Muscle of leg (tissue), 11 donors: Measurements from ENCODE around the gene HYKK. TPM values are rescaled to one million over a fixed set of nuclear protein-coding genes. Genes with fewer than 3 reads are reported as not detected.

ENCODE experiments used
- DNase-seq: peaks from one replicate; pipeline ENCODE4 v3.0.0; 2013
- H3K27ac ChIP-seq: one replicate; pipeline ENCODE4 v1.5.1; 2013; ENCODE audit warnings: mild to moderate bottlenecking, low read length, control low read depth
- H3K27me3 ChIP-seq: one replicate; pipeline ENCODE4 v1.6.1; 2013; ENCODE audit warnings: low read length; ENCODE audit not compliant: control insufficient read depth, insufficient read depth
- H3K36me3 ChIP-seq: one replicate; pipeline ENCODE4 v1.6.1; 2013; ENCODE audit warnings: low read length; ENCODE audit not compliant: control insufficient read depth, insufficient read depth
- H3K4me1 ChIP-seq: one replicate; pipeline ENCODE4 v1.6.1; 2013; ENCODE audit warnings: low read length; ENCODE audit not compliant: control insufficient read depth, insufficient read depth
- H3K4me3 ChIP-seq: one replicate; pipeline ENCODE4 v1.5.1; 2013; ENCODE audit warnings: low read length, control low read depth
- H3K9me3 ChIP-seq: replicated peaks from 2 replicates; pipeline ENCODE4 v1.6.1; 2013; ENCODE audit warnings: low read depth, low read length; ENCODE audit not compliant: control insufficient read depth
- WGBS: methylation state at CpG from one replicate; pipeline ENCODE4 v1.1.5; 2013; ENCODE audit warnings: missing lambda C conversion rate; ENCODE audit not compliant: insufficient coverage; 5-methylcytosine and 5-hydroxymethylcytosine counted together
- polyA plus RNA-seq, 8 donors: library from polyadenylated mRNA; unstranded; fragments of 120-200 nt; gene quantifications; one replicate each; pipeline versions ENCODE4 v1.2.1 to v1.2.3, GENCODE V29; 2013; ENCODE audit warnings: inconsistent platforms in 1 of 8, low replicate concordance in 1 of 8; ENCODE audit not compliant: insufficient read length in 8 of 8, insufficient read depth in 1 of 8
- total RNA-seq: library from RNA; stranded (reverse); fragments of 120-200 nt; gene quantifications from one replicate; pipeline ENCODE4 v1.2.4, GENCODE V29; 2013

The HYKK gene
- total and polyA plus RNA-seq, 9 donors = 1.2 to 4.0 (median 2.1) TPM

DNA sequence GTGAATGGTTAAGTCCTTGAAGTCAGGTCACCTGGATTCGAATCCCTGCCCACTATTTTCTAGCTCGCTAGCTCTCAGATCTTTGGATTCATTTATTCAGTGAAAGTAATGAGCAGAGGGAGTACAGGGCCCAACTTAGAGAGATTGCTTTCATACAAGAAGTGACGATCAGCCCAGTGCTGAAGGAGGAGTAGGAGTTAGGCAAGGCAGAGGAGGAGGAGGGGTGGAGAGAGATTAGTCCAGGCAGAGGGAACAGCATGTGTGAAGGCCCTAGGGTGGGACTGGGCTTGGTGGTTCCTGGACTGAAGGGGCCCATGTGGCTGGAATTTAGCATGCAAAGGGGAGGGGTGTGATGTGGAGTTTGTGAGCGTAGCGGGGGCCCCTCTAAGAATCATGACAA is 54.1 kb downstream of the HYKK start:
- Histone ChIP-seq H3K36me3 (no peaks in the 10 kb centered on the region), H3K4me3 (no peak overlapping the region), H3K27me3 (peaks cover 14% of the 10 kb centered on the region), H3K27ac (no peak overlapping the region), H3K4me1 (peaks cover 5% of the 10 kb centered on the region), H3K9me3 (no peaks in the 10 kb centered on the region)
- no peak for DNase-seq
- WGBS = 75% methylated on average over 4 of the region's 5 CpGs

- Histone ChIP-seq H3K4me3 (no peak overlapping the region), H3K4me1 (peaks cover 5% of the 10 kb centered on the region), H3K36me3 (no peaks in the 10 kb centered on the region), H3K27me3 (peaks cover 16% of the 10 kb centered on the region), H3K9me3 (no peaks in the 10 kb centered on the region), H3K27ac (no peak overlapping the region)
- 100% methylated on average over 1 of the region's 2 CpGs for WGBS
- no peak for DNase-seq
These were observed 55.7 kb downstream of the HYKK start for GRCh38 chr15:78563092-78563491.

GRCh38 chr15:78564743-78565096 is 57.3 kb downstream of the HYKK start:
- H3K27me3 ChIP-seq = peaks cover 16% of the 10 kb centered on the region
- H3K27ac ChIP-seq = no peak overlapping the region
- H3K4me3 ChIP-seq = no peak overlapping the region
- WGBS = 66% methylated on average over 8 of the region's 11 CpGs
- H3K4me1 ChIP-seq = peaks cover 5% of the 10 kb centered on the region
- DNase-seq = no peak
- no peaks in the 10 kb centered on the region for H3K36me3 ChIP-seq
- no peaks in the 10 kb centered on the region for H3K9me3 ChIP-seq

- Histone ChIP-seq H3K9me3 (no peaks in the 10 kb centered on the region), H3K27me3 (peaks cover 16% of the 10 kb centered on the region), H3K36me3 (no peaks in the 10 kb centered on the region), H3K27ac (no peak within 1 kb of the TSS), H3K4me1 (peaks cover 5% of the 10 kb centered on the region), H3K4me3 (peak within 1 kb of the TSS; percentile 45)
- DNase-seq = peak; percentile 89
- WGBS = under 1% methylated on average over 68 of the region's 75 CpGs
These were observed 57.9 kb downstream of the HYKK start, which contains the start of gene CHRNA5 for GRCh38 chr15:78565097-78565950. TSS of gene CHRNA5 (plus strand) at chr15:78565520. CDS start at chr15:78565720, 200 bp downstream.

DNA sequence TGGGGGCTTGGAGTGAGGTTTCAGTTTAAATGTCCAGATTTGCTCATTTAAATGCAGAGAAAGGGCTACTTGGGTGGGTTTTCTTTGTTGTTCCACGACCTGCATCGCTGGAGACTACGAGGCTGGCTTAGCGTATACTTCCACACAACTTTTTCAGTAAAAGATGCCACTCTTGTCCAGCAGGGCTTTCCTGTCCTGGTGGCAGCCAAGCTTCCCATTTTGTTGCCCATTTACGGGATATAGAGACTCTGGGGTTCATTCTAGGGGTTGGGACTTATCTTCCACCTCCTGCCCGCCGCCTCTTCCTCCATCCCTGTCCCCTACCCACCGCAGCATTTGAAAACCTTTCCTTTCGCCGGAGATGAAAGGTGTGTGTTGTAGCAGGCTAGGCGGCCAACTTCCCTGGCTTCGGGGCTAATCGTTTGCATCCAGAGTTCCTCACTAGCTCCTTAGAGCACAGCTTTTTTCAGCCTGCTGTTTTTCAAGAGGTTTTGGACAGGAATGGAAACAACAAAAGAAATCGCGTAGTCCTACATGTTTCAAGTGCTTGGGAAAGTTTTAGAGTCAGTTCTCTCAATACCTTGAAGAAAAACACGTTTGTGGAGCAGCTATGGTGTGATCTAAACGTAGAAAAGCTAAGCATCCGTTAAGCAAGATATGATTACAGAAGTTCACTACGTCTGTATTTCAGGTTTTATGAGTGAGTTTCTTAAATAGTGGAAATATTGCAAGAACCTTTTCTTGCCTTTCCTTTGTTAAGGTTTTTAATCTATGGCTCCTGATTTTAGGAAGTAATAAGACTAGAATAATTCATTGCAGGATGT is 58.8 kb downstream of the HYKK start:
- Histone ChIP-seq H3K27ac (no peak overlapping the region), H3K9me3 (no peaks in the 10 kb centered on the region), H3K36me3 (no peaks in the 10 kb centered on the region), H3K4me3 (peak overlapping the region; percentile 45), H3K4me1 (peaks cover 5% of the 10 kb centered on the region), H3K27me3 (peaks cover 16% of the 10 kb centered on the region)
- peak; percentile 16 for DNase-seq
- WGBS = 3% methylated on average over 10 of the region's 19 CpGs

DNA sequence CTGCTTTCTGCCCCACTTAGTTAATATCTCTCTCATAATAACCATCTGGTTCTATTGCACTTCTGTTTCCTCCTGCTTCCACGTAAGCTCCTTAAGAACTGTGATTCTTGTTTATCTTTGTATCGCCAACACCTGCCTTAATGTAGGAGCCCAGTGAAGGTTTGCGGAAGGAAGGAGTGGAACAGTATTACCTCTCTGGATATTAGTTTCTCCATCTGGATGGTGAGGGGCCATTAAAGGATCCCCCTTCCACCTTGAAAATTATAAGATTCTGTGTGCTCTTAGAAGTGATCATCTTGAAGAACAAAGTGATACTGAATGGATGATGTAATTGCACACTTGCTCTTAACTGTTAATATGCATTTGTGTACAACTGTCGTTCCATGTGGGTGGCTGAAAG is 60.2 kb downstream of the HYKK start:
- H3K4me3 ChIP-seq = no peak overlapping the region
- H3K27ac ChIP-seq = no peak overlapping the region
- H3K4me1 ChIP-seq = peaks cover 5% of the 10 kb centered on the region
- no peaks in the 10 kb centered on the region for H3K36me3 ChIP-seq
- peaks cover 14% of the 10 kb centered on the region for H3K27me3 ChIP-seq
- no peak for DNase-seq
- 86% methylated on average over 1 of the region's 4 CpGs for WGBS
- no peaks in the 10 kb centered on the region for H3K9me3 ChIP-seq

DNA sequence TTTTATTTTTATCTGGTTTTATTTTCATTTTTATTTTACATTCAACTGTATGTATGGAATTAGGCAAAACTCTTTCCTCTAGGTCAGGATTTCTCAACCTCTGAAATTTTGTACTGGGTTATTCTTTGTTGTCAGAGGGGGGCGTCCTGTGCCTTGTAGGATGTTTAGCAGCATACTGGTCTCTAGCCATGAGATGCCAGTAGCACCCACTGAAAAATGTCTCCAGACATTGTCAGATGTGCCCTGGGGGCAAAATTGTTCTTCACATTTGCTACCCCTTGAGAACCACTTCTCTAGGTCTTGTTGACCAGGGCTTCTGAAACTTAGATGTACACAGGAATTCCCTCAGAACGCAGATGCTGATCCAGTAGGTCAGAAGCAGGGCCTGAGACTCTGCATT is 63.3 kb downstream of the HYKK start:
- H3K9me3 ChIP-seq = no peaks in the 10 kb centered on the region
- H3K36me3 ChIP-seq = no peaks in the 10 kb centered on the region
- H3K27ac ChIP-seq = no peak overlapping the region
- H3K4me3 ChIP-seq = no peak overlapping the region
- WGBS = 92% methylated on average over 2 of the region's 2 CpGs
- H3K4me1 ChIP-seq = peaks cover 5% of the 10 kb centered on the region
- H3K27me3 ChIP-seq = peaks cover 8% of the 10 kb centered on the region
- no peak for DNase-seq

- peaks cover 2% of the 10 kb centered on the region for H3K27me3 ChIP-seq
- no peaks in the 10 kb centered on the region for H3K9me3 ChIP-seq
- DNase-seq = no peak
- no peaks in the 10 kb centered on the region for H3K36me3 ChIP-seq
- no peaks in the 10 kb centered on the region for H3K4me1 ChIP-seq
- no peak overlapping the region for H3K4me3 ChIP-seq
- no CpG with 5 or more reads among the region's 4 CpGs for WGBS
- H3K27ac ChIP-seq = no peak overlapping the region
These were observed 64.0 kb downstream of the HYKK start for GRCh38 chr15:78571382-78571781.

GRCh38 chr15:78573416-78573815 is 66.0 kb downstream of the HYKK start:
- DNase-seq = no peak
- Histone ChIP-seq H3K4me1 (no peaks in the 10 kb centered on the region), H3K27me3 (no peaks in the 10 kb centered on the region), H3K9me3 (no peaks in the 10 kb centered on the region), H3K27ac (no peak overlapping the region), H3K36me3 (no peaks in the 10 kb centered on the region), H3K4me3 (no peak overlapping the region)
- 71% methylated on average over 2 of the region's 4 CpGs for WGBS

DNA sequence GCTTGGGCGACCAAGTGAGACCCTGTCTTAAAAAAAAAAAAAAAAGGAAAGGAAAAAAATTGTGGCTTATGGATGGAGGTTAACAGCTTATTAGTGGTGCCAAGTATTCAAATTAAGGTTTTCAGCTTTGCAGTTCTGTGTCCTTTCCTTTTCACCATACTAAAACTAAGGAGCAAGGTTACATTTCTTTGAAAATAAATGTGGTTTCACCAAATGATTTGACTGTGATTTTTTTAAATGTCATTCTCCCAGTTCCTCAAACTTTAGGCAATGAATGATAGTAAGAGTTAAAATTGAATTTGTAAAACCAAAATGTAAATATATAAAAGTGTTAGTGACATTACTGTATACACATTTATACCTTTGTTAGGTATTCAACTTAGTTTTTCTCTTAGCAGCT is 67.6 kb downstream of the HYKK start:
- no peaks in the 10 kb centered on the region for H3K9me3 ChIP-seq
- H3K27ac ChIP-seq = no peak overlapping the region
- no peak for DNase-seq
- no peak overlapping the region for H3K4me3 ChIP-seq
- H3K36me3 ChIP-seq = no peaks in the 10 kb centered on the region
- no peaks in the 10 kb centered on the region for H3K4me1 ChIP-seq
- no peaks in the 10 kb centered on the region for H3K27me3 ChIP-seq
- no CpG with 5 or more reads among the region's 1 CpG for WGBS
